Erythroblast (primary cell): ENCODE data around the gene SLC50A1.

Experiments
- GATA1 ChIP-seq: IDR thresholded peaks from 2 replicates; pipeline ENCODE4 v1.6.1; 2011; ENCODE audit warnings: low read depth, mild to moderate bottlenecking, control low read depth, low read length, moderate library complexity
- POLR2A ChIP-seq: IDR thresholded peaks from 2 replicates; pipeline ENCODE4 v1.6.1; 2011; ENCODE audit warnings: mild to moderate bottlenecking, low read length

GRCh38 chr1:155131285-155131684 lies 4.4 kb upstream of the SLC50A1 start:
- TF ChIP-seq POLR2A: no peak
- TF ChIP-seq GATA1: no peak
